HepG2 (cell line): ENCODE data around the gene ITLN2. TPM values are rescaled to one million over a fixed set of nuclear protein-coding genes. Genes with fewer than 3 reads are reported as not detected.

Experiments used
- ARNT ChIP-seq: fragments of 450-650 bp; IDR thresholded peaks from 2 replicates; pipeline ENCODE4 v1.6.1; 2017
- FOXJ3 ChIP-seq: sonication (generic); formaldehyde crosslinking; IDR thresholded peaks from 2 replicates; pipeline ENCODE4 v1.4.0; 2020; ENCODE audit warnings: missing genetic modification reagents, mild to moderate bottlenecking, borderline replicate concordance
- GFI1 ChIP-seq: sonication (generic); formaldehyde crosslinking; IDR thresholded peaks from 2 replicates; pipeline ENCODE4 v1.5.0; 2020; ENCODE audit warnings: missing genetic modification reagents, mild to moderate bottlenecking, borderline replicate concordance
- GTF3A ChIP-seq: sonication (generic); formaldehyde crosslinking; conservative IDR thresholded peaks from 2 replicates; pipeline ENCODE4 v1.4.0; 2020; ENCODE audit warnings: mild to moderate bottlenecking, missing genetic modification reagents
- HDAC2 ChIP-seq: sonication (generic); formaldehyde crosslinking; IDR thresholded peaks from 2 replicates; pipeline ENCODE4 v1.4.0; 2020; ENCODE audit warnings: missing genetic modification reagents
- HNF4A ChIP-seq: sonication (generic); formaldehyde crosslinking; IDR thresholded peaks from 2 replicates; pipeline ENCODE4 v1.4.0; 2020; ENCODE audit warnings: missing genetic modification reagents
- ISL2 ChIP-seq: sonication (generic); formaldehyde crosslinking; IDR thresholded peaks from 2 replicates; pipeline ENCODE4 v1.5.0; 2020; ENCODE audit warnings: missing genetic modification reagents
- NCOA2 ChIP-seq: sonication (generic); formaldehyde crosslinking; IDR thresholded peaks from 2 replicates; pipeline ENCODE4 v1.8.0; 2022; ENCODE audit warnings: inconsistent platforms
- NFIC ChIP-seq: IDR thresholded peaks from 2 replicates; pipeline ENCODE4 v1.6.1; 2012; ENCODE audit warnings: mild to moderate bottlenecking, low read length, inconsistent platforms
- NR2F1 ChIP-seq, 2 experiments: fragments of 450-650 bp in 1 of 2; formaldehyde crosslinking in 1 of 2; IDR thresholded peaks; 2 replicates each; pipeline versions ENCODE4 v1.5.0 to v1.6.1; 2016 to 2020; ENCODE audit warnings: mild to moderate bottlenecking in 1 of 2, missing compliant biosample characterization in 1 of 2, missing genetic modification reagents in 1 of 2, moderate library complexity in 1 of 2
- NR2F6 ChIP-seq, 2 experiments: IDR thresholded peaks; 2 replicates each; pipeline ENCODE4 v1.6.1; 2016; ENCODE audit warnings: antibody characterized with exemption in 1 of 2, mild to moderate bottlenecking in 1 of 2
- POGZ ChIP-seq: sonication (generic); formaldehyde crosslinking; IDR thresholded peaks from 2 replicates; pipeline ENCODE4 v1.4.0; 2020; ENCODE audit warnings: mild to moderate bottlenecking, missing genetic modification reagents
- RERE ChIP-seq: IDR thresholded peaks from 2 replicates; pipeline ENCODE4 v1.6.1; 2016; ENCODE audit warnings: low read depth, missing genetic modification reagents, missing compliant biosample characterization
- RFXANK ChIP-seq: IDR thresholded peaks from 2 replicates; pipeline ENCODE4 v1.6.1; 2016
- SALL1 ChIP-seq: sonication (generic); formaldehyde crosslinking; IDR thresholded peaks from 2 replicates; pipeline ENCODE4 v1.8.0; 2022; ENCODE audit warnings: mild to moderate bottlenecking, missing genetic modification reagents
- SSRP1 ChIP-seq: IDR thresholded peaks from 2 replicates; pipeline ENCODE4 v1.6.1; 2016; ENCODE audit warnings: control low read depth
- TBX3 ChIP-seq: fragments of 450-650 bp; IDR thresholded peaks from 2 replicates; pipeline ENCODE4 v1.6.1; 2017; ENCODE audit warnings: antibody characterized with exemption, mild to moderate bottlenecking, inconsistent platforms, borderline replicate concordance
- TCF7 ChIP-seq: sonication (generic); IDR thresholded peaks from 2 replicates; pipeline ENCODE4 v1.6.1; 2016; ENCODE audit warnings: antibody characterized with exemption, low read depth
- ZMYM2 ChIP-seq: sonication (generic); formaldehyde crosslinking; IDR thresholded peaks from 2 replicates; pipeline ENCODE4 v1.8.0; 2022; ENCODE audit warnings: mild to moderate bottlenecking, missing genetic modification reagents
- ZNF18 ChIP-seq: sonication (generic); formaldehyde crosslinking; IDR thresholded peaks from 2 replicates; pipeline ENCODE4 v1.8.0; 2022; ENCODE audit warnings: mild to moderate bottlenecking, missing genetic modification reagents; ENCODE audit not compliant: insufficient replicate concordance
- ZNF644 ChIP-seq: IDR thresholded peaks from 2 replicates; pipeline ENCODE4 v1.6.1; 2016; ENCODE audit warnings: low read depth
- ZNF773 ChIP-seq: sonication (generic); formaldehyde crosslinking; IDR thresholded peaks from 2 replicates; pipeline ENCODE4 v1.4.0; 2020; ENCODE audit warnings: missing genetic modification reagents, borderline replicate concordance
- polyA plus RNA-seq, 8 experiments: library from polyadenylated mRNA; depleted of rRNA in 3 of 8; stranded (reverse) in 7 of 8; unstranded in 1 of 8; fragments of >200 nt; fragmentation: Illumina TruSeq in 4 of 8; extraction: Trizol in 4 of 8; gene quantifications; 2 replicates each; pipeline versions ENCODE4 v1.2.1 to v1.2.3, GENCODE V29; 2011 to 2016; ENCODE audit warnings: low read depth in 4 of 8, missing spikeins in 1 of 8, mixed read lengths in 1 of 8; ENCODE audit not compliant: insufficient read depth in 1 of 8
- total RNA-seq, 5 experiments: library from RNA; depleted of rRNA; stranded (reverse); fragments of >200 nt; fragmentation: Illumina TruSeq; extraction: Trizol; gene quantifications; 2 replicates each; pipeline ENCODE4 v1.2.3, GENCODE V29; 2016; ENCODE audit warnings: low read depth in 1 of 5
- TF ChIP-seq, protein P1 (sequence below): sonication (generic); formaldehyde crosslinking; IDR thresholded peaks from 2 replicates; pipeline ENCODE4 v1.9.0; 2021; ENCODE audit warnings: missing genetic modification reagents, borderline replicate concordance
- TF ChIP-seq, protein P2 (sequence below): sonication (generic); formaldehyde crosslinking; IDR thresholded peaks from 2 replicates; pipeline ENCODE4 v1.4.0; 2020; ENCODE audit warnings: mild to moderate bottlenecking, missing genetic modification reagents

Gene ITLN2
- total and polyA plus RNA-seq, 2 of the 13 experiments (the other 11 are each of a cell fraction or from before 2014, with no cell fraction given) = not detected

- TF ChIP-seq ISL2 = peak; percentile 62
- peak; percentile 47 for TF ChIP-seq HNF4A (CRISPR knock-in tag)
- TF ChIP-seq ZNF644 (CRISPR knock-in tag) = no peak
- TF ChIP-seq TCF7 = peak; percentile 62
- TF ChIP-seq POGZ (CRISPR knock-in tag) = peak; percentile 47; the same call in 1 of the 2 replicates
- no peak for TF ChIP-seq ZNF773 (CRISPR knock-in tag)
- peak; percentile 79 for TF ChIP-seq NFIC
- TF ChIP-seq GTF3A = no peak
- peak; percentile 29 for TF ChIP-seq ZNF18 (CRISPR knock-in tag)
- no peak for TF ChIP-seq ARNT
- TF ChIP-seq RERE (CRISPR knock-in tag) = peak; percentile 66; the same call in 1 of the 2 replicates
- 0 out of 2 replicates have a peak, but pooled peaks have one; percentile 51 for TF ChIP-seq HDAC2 (CRISPR knock-in tag)
- peak; percentile 67; the same call in 1 of the 2 replicates for TF ChIP-seq ZMYM2 (CRISPR knock-in tag)
- TF ChIP-seq, protein P1, sequence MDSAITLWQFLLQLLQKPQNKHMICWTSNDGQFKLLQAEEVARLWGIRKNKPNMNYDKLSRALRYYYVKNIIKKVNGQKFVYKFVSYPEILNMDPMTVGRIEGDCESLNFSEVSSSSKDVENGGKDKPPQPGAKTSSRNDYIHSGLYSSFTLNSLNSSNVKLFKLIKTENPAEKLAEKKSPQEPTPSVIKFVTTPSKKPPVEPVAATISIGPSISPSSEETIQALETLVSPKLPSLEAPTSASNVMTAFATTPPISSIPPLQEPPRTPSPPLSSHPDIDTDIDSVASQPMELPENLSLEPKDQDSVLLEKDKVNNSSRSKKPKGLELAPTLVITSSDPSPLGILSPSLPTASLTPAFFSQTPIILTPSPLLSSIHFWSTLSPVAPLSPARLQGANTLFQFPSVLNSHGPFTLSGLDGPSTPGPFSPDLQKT = no peak
- TF ChIP-seq NR2F6 (IDR thresholded peaks at IDR 0.05) = peak; percentile 55
- 0 out of 2 replicates have a peak, but pooled peaks have one; percentile 8 for TF ChIP-seq NR2F6 (CRISPR knock-in tag; IDR thresholded peaks at IDR 0.05)
- TF ChIP-seq RFXANK (CRISPR knock-in tag) = no peak
- TF ChIP-seq FOXJ3 (CRISPR knock-in tag) = no peak
- TF ChIP-seq NCOA2 = peak; percentile 41; the same call in 1 of the 2 replicates
- no peak for TF ChIP-seq SSRP1 (CRISPR knock-in tag)
- TF ChIP-seq SALL1 (CRISPR knock-in tag) = peak; percentile 94
- no peak for TF ChIP-seq NR2F1 (CRISPR knock-in tag; IDR thresholded peaks at IDR 0.05)
- peak; percentile 79 for TF ChIP-seq GFI1 (CRISPR knock-in tag)
- peak; percentile 70; the same call in 1 of the 2 replicates for TF ChIP-seq TBX3
- TF ChIP-seq, protein P2, sequence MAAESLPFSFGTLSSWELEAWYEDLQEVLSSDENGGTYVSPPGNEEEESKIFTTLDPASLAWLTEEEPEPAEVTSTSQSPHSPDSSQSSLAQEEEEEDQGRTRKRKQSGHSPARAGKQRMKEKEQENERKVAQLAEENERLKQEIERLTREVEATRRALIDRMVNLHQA (CRISPR knock-in tag) = no peak
Observed at GRCh38 chr1:160978510-160978927, 23.9 kb upstream of the ITLN2 start (continued).
